ENCODE results near the gene OSBP.

The OSBP gene

GRCh38 chr11:59532620-59533019 is 83.0 kb downstream of the OSBP start:
- TF ChIP-seq CTCF (conservative IDR thresholded peaks at IDR 0.05; ENCODE audit: low read length) = no peak
- no peak for DNase-seq (ENCODE audit: low read depth)
- H3K4me3 ChIP-seq (ENCODE audit: low read length) = no peak overlapping the region

DNA sequence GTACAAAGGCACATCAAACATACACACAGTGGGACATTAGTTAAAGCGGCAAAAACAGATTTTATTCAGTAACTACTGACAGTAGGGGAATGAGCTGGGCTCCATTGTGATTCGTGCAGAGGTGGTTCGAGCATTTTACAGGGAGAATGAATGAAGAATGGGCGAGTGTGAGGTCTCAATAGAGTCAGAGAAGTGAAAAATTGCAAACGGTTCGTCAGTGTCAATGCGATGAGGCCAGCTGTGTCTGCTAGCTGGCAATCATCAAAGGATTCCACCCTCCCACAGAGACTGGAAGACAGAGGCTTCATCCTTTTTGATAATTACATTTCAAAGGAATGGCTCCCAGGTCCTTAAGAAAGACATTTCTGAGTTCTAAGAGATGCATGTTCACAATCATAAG is 86.9 kb downstream of the OSBP start:
- H3K4me3 ChIP-seq (ENCODE audit: low read length) = no peak overlapping the region
- no peak for DNase-seq (ENCODE audit: low read depth)
- no peak for TF ChIP-seq CTCF (conservative IDR thresholded peaks at IDR 0.05; ENCODE audit: low read length)

All from AG10803 (cell line).